COLO668 (cell line): Measurements from ENCODE around the gene NPBWR2.
"Not testable (repeated sequence)": the region's sequence is repeated elsewhere in the genome, so short reads cannot be mapped to it uniquely, and the experiment has no call there.

ENCODE experiments used
- DNase-seq: peaks from one replicate; lab custom pipeline; 2025; ENCODE audit not compliant: unreplicated experiment; lab: John Stamatoyannopoulos, UW

The NPBWR2 gene

DNA sequence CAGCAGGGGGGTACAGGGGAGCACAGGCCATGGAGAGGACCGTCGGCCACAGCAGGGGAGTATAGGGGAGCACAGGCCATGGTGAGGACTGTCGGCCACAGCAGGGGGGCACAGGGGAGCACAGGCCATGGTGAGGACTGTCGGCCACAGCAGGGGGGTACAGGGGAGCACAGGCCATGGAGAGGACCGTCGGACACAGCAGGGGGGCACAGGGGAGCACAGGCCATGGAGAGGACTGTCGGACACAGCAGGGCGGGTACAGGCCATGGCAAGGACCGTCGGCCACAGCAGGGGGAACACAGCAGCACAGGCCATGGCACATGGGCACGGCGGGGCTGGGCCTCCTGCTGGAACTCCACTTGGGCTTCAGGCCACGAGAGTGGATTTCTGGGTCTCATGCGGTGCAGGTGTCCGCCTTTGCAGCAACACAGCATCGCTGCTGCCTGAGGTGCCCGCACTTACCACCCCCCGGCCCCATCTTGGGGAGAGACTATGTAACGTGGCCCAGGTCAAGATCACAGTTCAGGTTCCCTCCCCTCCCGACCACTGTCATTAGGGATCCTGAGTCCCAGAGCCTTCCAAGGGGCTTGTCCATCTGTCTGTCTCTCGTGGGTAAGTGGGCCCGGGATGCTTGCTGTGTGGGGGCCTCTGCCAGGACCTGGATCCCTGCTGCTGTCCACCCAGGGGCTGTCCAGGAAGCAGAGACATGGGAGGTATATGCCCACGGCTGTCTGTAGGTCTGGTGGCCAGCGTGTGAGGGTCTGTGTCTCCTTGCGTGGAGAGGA is 2.5 kb downstream of the NPBWR2 start:
- no peak for DNase-seq

DNA sequence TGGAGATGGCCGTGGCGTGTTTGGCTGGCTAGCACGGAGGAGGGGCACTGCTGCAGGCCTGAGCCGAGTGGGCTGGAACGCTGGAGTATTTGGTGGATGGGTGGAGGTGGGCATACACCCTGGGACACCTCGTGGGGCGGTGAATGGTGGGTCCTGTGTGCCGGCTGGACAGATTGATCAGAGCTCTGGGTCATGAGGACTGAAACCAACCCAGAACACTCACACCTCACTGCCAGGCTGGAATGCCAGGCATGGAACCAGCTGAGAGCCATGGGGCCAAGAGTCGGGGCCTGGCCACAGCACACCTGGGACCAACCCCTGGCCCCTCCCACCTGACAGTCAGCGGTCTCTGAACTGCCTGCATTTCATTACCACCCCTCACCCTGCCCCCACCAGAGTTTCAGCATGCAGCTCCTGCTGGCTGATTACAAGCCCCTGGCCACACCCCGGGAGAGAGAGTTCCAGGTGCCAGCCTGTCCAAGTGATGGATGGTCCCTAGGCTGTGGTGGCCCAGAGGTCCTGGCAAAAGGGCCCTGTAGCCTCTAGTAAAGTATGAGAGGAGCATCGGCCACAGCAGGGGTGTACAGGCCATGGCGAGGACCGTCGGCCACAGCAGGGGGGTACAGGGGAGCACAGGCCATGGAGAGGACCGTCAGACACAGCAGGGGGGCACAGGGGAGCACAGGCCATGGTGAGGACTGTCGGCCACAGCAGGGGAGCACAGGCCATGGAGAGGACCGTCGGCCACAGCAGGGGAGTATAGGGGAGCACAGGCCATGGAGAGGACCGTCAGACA is 3.3 kb downstream of the NPBWR2 start:
- no peak for DNase-seq

DNA sequence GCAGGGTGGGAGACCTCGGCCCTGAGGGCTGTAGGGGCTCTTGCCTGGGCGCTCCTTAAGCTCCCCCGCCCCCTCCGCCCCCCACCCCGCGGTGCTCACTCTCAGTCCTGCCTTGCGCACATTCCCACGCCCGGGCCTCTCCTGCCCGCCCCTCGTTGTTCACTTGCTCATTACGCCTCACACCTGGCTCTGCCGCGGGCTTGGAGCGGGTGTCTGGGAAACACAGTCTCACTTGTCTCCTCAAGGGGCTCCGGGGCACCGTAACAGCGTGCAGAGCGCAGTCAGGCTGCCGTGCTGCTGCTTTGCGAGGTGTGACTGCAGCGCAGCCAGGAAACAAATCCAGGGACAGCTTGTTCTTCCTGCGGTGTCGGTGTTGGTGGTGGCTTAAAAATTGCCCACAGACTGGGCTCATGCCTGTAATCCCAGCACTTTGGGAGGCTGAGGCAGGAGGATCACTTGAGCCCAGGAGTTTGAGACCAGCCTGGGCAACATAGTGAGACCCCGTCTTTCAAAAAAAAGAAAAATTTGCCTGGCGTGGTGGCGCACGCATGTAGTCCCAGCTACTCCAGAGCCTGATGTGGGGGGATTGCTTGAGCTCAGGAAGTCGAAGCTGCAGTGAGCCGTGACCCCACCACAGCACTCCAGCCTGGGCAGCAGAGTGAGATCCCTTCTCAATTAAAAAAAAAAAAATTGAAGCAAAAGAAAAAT is 4.6 kb downstream of the NPBWR2 start:
- no peak for DNase-seq

DNA sequence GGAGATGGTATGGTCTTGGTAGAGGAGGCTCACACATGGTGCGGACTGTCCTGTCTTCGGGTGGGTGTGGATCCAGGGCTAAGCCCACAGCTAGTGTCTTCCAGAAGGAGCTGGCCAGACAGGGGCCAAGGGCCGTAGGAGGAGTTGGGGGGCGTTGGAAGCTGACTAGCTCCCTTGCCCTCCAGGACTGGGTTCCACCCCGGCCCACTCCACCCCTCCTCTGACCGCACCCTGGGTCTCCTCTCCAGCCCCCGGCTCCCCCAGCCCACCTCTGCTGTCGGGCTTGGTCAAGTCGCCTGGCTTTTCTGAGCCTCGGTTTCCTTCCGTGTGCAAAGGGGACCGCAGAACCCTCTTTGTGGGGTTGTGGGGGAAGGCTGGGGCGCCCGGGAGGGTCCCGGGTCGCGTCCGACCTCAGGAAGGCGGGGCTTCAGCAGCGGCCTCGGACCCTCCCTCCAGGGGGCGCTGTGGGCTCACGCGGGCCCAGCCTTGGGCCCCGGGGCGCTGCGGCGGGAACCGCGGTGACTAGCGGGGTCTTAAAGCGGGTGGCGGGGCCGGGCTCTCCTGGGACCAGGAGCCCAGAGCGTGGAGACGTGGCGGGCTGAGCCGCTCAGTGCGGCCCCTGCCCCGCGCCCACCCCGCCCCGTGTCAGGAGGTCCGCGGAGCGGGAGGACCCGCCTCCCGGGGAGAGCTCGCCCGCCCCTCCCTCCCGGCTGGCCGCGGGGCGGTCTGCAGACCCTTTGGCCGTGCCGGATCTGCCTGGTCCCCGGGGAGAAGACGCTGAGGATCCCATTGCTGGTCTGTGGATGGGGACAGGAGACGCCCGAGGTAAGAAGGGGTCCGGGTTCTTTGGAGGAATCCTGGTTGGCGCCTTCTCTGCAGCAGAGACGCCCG is 5.4 kb downstream of the NPBWR2 start:
- peak; percentile 47 for DNase-seq

DNA sequence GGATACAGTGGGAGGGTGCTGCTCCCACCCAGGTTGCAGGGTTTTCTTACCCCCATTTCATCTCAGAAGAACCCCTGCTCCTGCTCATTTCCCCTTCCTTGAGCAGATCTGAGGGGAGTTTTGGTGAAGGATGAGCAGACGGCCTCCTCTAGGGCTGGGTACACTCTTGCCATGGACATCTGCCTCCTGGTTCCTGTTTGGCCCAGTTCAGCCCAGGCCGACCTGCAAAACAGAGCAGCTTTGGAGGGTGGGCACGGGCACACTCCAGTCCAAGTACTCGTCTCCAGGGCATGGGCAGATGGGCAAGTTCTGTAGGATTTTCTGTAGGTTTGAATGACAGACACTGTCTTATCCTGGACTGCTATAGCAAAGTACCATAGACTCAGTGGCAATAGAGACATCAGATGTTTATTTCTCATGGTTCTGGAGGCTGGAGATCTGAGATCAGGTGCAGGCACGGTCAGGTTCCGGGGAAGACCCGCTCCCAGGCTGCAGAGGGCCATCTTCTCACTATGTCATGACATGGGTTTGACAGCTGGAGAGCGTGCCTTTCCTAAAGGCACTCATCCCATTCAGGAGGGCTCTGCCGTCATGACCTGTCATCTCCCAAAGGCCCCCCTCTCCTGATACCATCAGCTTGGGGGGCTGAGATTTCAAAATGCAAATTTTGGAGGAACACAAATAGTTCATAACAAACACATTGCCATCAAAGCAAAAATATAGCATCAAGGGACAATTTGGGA is 6.2 kb downstream of the NPBWR2 start:
- no peak for DNase-seq

DNA sequence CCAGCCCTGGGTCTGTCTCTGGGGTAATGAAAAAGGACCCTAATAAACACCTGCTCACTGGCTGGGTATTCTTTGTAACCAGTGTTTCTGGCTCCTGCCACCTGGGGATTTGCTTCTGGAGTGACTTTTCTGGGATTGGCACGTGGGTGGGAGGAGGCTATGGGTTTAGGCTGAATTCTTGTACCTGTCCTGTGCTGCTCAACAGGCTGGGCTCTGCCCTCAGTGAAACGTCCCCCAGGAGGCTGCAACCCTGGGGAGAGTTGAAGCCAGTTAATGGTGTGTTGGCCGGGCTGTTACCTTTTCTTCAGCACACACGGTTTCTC is 6.8 kb downstream of the NPBWR2 start:
- DNase-seq: no peak

DNA sequence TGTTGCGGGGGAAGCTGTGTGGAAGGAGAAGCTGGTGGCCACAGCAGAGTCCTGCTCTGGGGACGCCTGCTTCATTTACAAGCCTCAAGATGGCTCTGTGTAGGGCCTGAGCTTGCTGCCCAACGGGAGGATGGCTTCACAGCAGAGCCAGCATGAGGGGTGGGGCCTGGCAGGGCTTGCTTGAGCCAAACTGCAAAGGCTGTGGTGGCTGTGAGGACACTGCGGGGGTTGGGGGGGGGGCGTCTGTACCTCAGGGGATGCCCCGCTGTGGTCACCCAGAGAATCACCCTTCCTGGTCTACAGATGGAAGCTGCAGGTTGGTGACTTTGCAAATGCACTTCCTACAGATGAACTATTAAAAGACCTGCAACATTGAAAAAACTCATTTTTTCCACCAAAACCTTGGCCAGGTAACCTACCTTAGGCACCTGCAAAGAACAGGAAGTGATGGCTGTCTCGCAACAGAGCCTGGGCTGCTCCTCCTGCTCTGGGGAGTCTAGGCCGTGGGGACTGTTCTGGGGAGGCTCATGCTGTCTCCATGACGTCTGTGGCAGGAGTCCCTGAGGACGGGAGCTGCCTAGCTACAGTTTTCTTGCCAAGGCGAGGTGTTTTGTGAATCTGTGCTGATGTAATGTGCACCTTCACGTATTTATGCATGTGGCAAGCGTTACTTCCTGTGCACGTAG is 7.3 kb downstream of the NPBWR2 start:
- no peak for DNase-seq

DNA sequence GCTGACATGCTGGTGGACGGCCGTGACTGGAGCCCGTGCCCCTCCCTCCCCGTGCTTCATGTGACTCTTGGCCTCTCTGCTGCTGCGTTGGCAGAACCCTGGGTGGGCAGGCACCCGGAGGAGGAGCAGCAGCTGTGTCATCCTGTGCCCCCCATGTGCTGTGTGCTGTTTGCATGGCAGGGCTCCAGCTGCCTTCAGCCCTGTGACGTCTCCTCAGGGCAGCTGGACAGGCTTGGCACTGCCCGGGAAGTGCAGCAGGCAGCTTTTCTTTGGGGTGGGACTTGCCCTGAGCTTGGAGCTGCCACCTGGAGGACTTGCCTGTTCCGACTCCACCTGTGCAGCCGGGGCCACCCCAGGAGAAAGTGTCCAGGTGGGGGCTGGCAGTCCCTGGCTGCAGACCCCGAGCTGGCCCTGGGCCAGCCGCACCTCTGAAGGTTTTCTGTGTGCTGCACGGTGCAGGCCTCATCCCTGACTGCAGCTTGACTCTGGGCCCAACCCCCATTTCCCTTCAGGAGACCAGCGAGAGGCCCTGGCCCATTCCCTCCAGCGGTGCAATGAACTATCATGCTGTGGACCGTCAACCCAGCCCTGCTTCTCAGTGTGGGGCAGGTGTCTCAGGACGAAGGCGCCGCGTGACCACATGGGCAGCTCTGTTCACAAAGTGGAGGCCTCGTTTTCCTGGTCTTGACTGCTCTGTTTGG is 8.1 kb downstream of the NPBWR2 start:
- DNase-seq: peak; percentile 23

DNA sequence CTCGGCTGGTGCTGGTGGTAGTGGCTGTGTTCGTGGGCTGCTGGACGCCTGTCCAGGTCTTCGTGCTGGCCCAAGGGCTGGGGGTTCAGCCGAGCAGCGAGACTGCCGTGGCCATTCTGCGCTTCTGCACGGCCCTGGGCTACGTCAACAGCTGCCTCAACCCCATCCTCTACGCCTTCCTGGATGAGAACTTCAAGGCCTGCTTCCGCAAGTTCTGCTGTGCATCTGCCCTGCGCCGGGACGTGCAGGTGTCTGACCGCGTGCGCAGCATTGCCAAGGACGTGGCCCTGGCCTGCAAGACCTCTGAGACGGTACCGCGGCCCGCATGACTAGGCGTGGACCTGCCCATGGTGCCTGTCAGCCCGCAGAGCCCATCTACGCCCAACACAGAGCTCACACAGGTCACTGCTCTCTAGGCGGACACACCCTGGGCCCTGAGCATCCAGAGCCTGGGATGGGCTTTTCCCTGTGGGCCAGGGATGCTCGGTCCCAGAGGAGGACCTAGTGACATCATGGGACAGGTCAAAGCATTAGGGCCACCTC is 8.8 kb downstream of the NPBWR2 start:
- no peak for DNase-seq

DNA sequence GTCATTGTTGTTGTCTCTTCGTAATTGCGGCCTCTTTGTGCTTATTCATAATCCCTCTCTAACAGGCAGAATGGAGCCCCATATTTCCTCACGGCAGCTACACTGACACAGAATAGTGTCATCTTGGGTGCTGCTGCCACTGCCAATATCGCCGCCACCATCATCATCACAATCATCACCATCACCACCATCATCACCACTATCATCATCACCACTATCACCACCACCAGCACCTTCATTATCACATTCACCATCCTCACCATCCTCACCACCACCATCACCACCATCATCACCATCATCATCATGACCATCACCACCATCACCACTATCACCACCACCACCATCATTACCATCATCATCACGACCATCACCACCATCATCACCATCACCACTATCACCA is 10.8 kb downstream of the NPBWR2 start:
- no peak for DNase-seq

DNA sequence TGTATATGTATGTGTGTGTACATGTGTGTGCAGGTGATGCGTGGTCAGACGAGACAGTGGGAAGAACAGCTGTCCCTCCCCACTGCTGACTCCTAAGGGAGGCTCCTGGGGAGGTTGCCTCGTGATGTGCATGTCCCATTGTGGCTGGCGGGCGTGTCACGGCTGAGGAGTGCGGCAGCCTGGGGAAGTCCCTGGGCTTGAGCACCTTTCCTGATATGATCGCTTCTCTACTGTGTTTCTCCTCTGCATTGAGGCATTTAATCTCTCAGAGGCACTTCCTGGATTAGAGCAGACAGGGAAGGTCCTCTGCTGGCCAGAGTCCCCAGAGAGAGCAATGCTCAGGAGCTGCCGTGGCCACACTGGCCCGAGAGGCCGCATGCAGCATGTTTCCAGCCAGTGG is 11.4 kb downstream of the NPBWR2 start:
- peak; percentile 23 for DNase-seq

DNA sequence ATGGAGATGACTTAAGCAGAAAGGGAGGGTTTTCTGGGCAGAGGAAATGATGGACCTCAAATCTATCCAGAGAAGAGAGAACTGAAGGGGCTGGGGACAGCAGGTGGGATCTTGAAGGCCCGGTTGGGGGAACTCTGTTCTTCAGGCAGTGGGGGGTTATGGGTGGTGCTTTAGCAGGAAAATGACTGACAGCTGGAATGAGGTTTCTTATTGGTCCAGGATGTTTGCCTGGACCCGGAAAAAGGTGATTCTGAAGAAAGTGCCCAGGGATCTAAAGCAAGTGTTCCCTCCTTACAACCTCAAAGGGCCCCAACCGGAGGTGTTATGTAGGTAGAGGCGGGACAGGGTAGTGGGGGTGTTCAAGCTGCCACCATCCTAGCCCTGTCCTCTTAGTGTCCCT is 11.9 kb downstream of the NPBWR2 start:
- DNase-seq: no peak

DNA sequence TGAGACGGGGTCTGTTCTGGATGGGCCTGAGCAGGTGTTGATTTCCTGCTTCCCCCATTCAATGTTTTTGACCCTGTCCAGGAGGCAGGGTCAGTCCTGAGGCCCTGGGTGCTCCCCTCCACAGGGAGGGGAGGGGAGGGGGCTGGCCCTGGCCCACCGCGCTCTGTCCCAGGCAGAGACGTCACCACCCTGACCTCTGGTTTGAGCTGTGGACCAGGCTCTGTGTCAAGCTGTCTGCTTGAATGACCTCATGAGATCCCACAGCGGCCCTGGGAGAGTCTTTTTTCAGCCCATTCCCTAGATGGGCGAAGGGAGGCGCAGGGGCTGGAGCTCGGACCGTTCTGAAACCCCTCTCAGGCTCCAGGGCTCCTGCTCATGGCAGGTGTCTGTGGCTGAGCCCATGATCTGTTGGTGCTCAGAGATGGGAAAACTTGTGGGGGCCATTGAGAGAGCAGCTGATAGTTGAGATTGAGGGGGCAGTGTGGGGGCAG is 14.3 kb downstream of the NPBWR2 start:
- peak; percentile 22 for DNase-seq

DNA sequence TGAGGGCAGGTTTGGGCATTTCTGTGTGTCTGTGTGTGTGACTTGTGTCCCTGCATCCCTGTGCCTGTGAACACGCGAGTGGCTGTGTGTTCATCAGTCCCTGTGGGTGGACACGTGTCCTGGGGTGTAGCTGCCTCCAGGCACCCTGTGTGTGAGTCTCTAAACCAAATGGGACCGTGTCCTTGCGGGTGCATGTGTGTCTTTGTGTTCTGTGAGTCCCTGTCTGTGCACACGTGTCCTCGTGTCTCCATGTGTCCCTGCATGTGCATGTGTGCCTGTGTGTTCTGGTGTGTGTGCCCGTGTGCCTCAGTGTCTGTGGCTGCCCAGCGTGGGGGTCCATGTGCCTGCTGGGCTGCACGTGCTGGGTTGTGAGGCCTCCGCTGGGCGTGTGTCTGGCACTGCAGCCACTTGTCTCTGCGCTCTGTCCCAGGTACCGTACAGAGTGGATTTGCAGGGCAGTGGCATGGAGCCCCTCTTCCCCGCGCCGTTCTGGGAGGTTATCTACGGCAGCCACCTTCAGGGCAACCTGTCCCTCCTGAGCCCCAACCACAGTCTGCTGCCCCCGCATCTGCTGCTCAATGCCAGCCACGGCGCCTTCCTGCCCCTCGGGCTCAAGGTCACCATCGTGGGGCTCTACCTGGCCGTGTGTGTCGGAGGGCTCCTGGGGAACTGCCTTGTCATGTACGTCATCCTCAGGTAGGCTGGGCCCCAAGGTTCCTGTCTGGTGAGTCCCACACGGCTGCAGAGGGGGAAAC is 14.9 kb downstream of the NPBWR2 start:
- DNase-seq: no peak

DNA sequence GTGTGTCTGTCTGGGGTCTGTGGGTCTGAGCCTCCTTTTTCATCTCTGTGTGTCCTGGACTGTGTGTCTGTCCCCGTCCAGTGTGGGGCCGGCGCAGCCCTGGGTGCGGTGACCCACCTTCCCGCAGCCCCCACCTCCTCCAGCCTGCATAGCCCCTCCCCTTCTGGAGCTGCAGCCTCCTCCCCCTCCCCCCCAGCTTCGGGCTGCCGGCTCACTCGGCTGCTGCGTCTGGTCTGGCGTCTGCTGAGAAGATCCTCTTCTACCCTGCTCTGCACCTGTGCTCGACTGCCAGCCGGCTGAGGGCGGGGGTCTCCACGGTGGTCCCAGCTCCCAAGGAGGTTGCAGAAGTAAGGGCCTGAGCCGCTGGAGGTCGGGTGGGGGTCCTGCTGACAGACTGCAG is 15.6 kb downstream of the NPBWR2 start:
- no peak for DNase-seq

DNA sequence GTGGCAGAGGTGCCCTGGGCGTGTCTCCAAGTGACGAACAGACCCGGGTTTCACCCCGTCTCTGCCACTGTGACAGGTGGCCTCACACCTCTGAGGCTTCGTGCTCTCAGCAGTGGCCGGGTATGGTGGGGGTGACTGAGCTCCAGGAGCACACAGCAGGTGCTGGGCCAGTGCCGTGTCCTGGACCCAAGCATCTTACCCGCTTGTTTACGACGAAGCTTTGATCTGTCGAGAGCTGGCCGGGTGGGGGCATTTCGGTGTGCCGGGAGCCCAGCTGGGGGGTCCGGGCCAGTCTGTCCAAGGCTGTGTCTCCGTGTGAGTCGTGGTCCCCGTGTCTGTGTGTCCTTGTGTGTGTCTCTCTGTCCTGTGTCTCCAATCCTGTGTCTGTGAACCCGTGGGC is 16.0 kb downstream of the NPBWR2 start:
- no peak for DNase-seq

DNA sequence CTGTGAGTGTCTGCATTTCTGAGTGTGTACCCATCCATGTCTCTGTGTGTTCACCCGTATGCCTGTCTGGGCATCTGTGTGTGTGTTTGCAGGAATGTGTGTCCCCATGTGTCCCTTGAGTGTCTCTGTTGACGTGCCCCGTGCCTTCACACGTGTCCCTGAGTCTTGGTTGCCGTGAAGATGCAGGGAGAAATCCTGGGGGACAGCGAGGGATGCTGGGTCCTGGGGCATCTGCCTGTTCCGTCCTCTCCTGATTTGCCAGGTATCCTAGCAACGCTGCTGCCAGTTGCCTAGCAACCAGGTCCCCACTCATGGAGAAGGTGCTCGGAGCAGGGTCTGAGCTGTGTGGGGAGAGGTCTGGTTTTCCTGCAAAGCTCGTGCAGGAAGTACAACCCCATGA is 17.2 kb downstream of the NPBWR2 start:
- DNase-seq: peak; percentile 30

DNA sequence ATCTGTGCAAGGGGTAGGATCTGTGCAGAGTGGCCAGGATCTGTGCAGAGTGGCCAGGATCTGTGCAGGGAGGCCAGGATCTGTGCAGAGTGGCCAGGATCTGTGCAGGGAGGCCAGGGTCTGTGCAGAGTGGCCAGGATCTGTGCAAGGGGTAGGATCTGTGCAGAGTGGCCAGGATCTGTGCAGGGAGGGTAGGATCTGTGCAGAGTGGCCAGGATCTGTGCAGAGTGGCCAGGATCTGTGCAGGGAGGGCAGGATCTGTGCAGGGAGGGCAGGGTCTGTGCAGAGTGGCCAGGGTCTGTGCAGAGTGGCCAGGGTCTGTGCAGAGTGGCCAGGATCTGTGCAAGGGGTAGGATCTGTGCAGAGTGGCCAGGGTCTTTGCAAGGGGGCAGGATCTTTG is 18.8 kb downstream of the NPBWR2 start:
- not testable (repeated sequence) for DNase-seq
